CD14-positive monocyte (primary cell): ENCODE measurements around the gene SRPK1. TPM values are rescaled to one million over a fixed set of nuclear protein-coding genes. Genes with fewer than 3 reads are reported as not detected.

Experiments
- DNase-seq, 3 donors: peaks; one replicate each; pipeline ENCODE4 v3.0.0-alpha.2; 2011 to 2022
- H2AFZ ChIP-seq: 2 replicates; pipeline ENCODE4 v1.6.0; 2012; ENCODE audit warnings: mild to moderate bottlenecking, low read depth, low read length, inconsistent platforms; ENCODE audit not compliant: insufficient read depth, poor library complexity, severe bottlenecking
- H3K27ac ChIP-seq, 2 donors: 1 replicate in 1 of 2; 2 replicates in 1 of 2; pipeline ENCODE4 v1.5.1; 2012 to 2013; ENCODE audit warnings: low read length in 2 of 2, control low read depth in 1 of 2, inconsistent platforms in 1 of 2, low read depth in 1 of 2, mild to moderate bottlenecking in 1 of 2
- H3K27me3 ChIP-seq, 2 donors: one replicate each; pipeline versions ENCODE4 v1.6.0 to v1.6.1; 2011 to 2013; ENCODE audit warnings: low read length in 2 of 2; ENCODE audit not compliant: control insufficient read depth in 2 of 2, insufficient read depth in 2 of 2
- H3K36me3 ChIP-seq, 2 donors: replicated peaks in 1 of 2; 1 replicate in 1 of 2; 2 replicates in 1 of 2; pipeline versions ENCODE4 v1.5.1 to v1.6.1; 2012 to 2013; ENCODE audit warnings: low read length in 2 of 2, control low read depth in 1 of 2, inconsistent platforms in 1 of 2, mild to moderate bottlenecking in 1 of 2; ENCODE audit not compliant: insufficient read depth in 2 of 2, control insufficient read depth in 1 of 2
- H3K4me1 ChIP-seq, 2 donors: 1 replicate in 1 of 2; 2 replicates in 1 of 2; pipeline versions ENCODE4 v1.5.1 to v1.6.1; 2012 to 2013; ENCODE audit warnings: low read length in 2 of 2, control low read depth in 1 of 2, inconsistent platforms in 1 of 2, mild to moderate bottlenecking in 1 of 2, moderate library complexity in 1 of 2; ENCODE audit not compliant: insufficient read depth in 2 of 2, control insufficient read depth in 1 of 2
- H3K4me2 ChIP-seq: replicated peaks from 2 replicates; pipeline ENCODE3; 2012; ENCODE audit warnings: low read length, moderate library complexity, mild to moderate bottlenecking; ENCODE audit not compliant: poor library complexity, severe bottlenecking; ENCODE audit errors: extremely low read depth
- H3K4me3 ChIP-seq, 3 experiments: fragments of 200-600 bp in 1 of 3; sonication (generic) in 1 of 3; replicated peaks in 1 of 3; 1 replicate in 2 of 3; 2 replicates in 1 of 3; pipeline ENCODE4 v1.5.1; 2011 to 2013; ENCODE audit warnings: low read length in 3 of 3, mild to moderate bottlenecking in 3 of 3, control low read depth in 2 of 3, low read depth in 2 of 3, inconsistent platforms in 1 of 3, moderate library complexity in 1 of 3
- H3K79me2 ChIP-seq: 2 replicates; pipeline ENCODE4 v1.6.0; 2012; ENCODE audit warnings: mild to moderate bottlenecking, control low read depth, inconsistent platforms, low read length, moderate library complexity; ENCODE audit not compliant: insufficient read depth
- H3K9ac ChIP-seq: 2 replicates; pipeline ENCODE4 v1.6.0; 2017; ENCODE audit warnings: low read length, mild to moderate bottlenecking; ENCODE audit not compliant: insufficient read depth, poor library complexity, severe bottlenecking
- H3K9me3 ChIP-seq, 2 donors: replicated peaks in 1 of 2; 1 replicate in 1 of 2; 2 replicates in 1 of 2; pipeline versions ENCODE4 v1.5.1 to v1.6.1; 2012 to 2013; ENCODE audit warnings: low read length in 2 of 2, control low read depth in 1 of 2; ENCODE audit not compliant: control insufficient read depth in 1 of 2, insufficient read depth in 1 of 2
- H4K20me1 ChIP-seq: 2 replicates; pipeline ENCODE4 v1.6.0; 2012; ENCODE audit warnings: mild to moderate bottlenecking, low read length, control low read depth, moderate library complexity; ENCODE audit not compliant: insufficient read depth
- H3K27ac Mint-ChIP-seq, 7 donors: one replicate each; pipeline ENCODE4 v1.8.0; 2020; ENCODE audit warnings: mild to moderate bottlenecking in 7 of 7, mixed read lengths in 7 of 7, moderate library complexity in 6 of 7, inconsistent platforms in 2 of 7
- H3K27me3 Mint-ChIP-seq, 3 donors: one replicate each; pipeline ENCODE4 v1.8.0; 2021 to 2022; ENCODE audit warnings: low read depth in 3 of 3, mild to moderate bottlenecking in 3 of 3, mixed read lengths in 3 of 3, moderate library complexity in 3 of 3, inconsistent platforms in 1 of 3
- H3K36me3 Mint-ChIP-seq, 2 donors: one replicate each; pipeline ENCODE4 v1.8.0; 2020; ENCODE audit warnings: mixed read lengths in 2 of 2, inconsistent platforms in 1 of 2, mild to moderate bottlenecking in 1 of 2
- H3K4me1 Mint-ChIP-seq: one replicate; pipeline ENCODE4 v1.8.0; 2020; ENCODE audit warnings: mild to moderate bottlenecking, mixed read lengths
- H3K4me3 Mint-ChIP-seq, 2 donors: one replicate each; pipeline ENCODE4 v1.8.0; 2020; ENCODE audit warnings: mild to moderate bottlenecking in 2 of 2, mixed read lengths in 2 of 2, moderate library complexity in 1 of 2
- H3K9me3 Mint-ChIP-seq, 7 donors: one replicate each; pipeline ENCODE4 v1.8.0; 2020 to 2022; ENCODE audit warnings: mixed read lengths in 7 of 7, mild to moderate bottlenecking in 6 of 7, moderate library complexity in 6 of 7, inconsistent platforms in 2 of 7
- WGBS: methylation state at CpG from one replicate; pipeline ENCODE4 v1.1.5; 2013; ENCODE audit warnings: missing lambda C conversion rate; ENCODE audit not compliant: insufficient coverage; 5-methylcytosine and 5-hydroxymethylcytosine counted together
- intact Hi-C, 2 donors: fragments of 100-400 bp; cut with micrococcal nuclease; formaldehyde crosslinking; loops; one replicate each; pipeline versions ENCODE4 v1.15.0 to v1.15.1; 2023
- polyA plus RNA-seq, 3 donors: library from polyadenylated mRNA; depleted of rRNA in 1 of 3; unstranded in 2 of 3; stranded (reverse) in 1 of 3; fragments of 300-500 nt in 2 of 3; fragments of >200 nt in 1 of 3; fragmentation: Illumina TruSeq in 2 of 3; gene quantifications; 1 replicate in 2 of 3; 2 replicates in 1 of 3; pipeline ENCODE4 v1.2.3, GENCODE V29; 2012 to 2021
- TF ChIP-seq, protein P1 (sequence below): fragments of 200-600 bp; IDR thresholded peaks from one replicate; pipeline ENCODE4 v1.8.0; 2022; ENCODE audit warnings: antibody characterized with exemption, mild to moderate bottlenecking

SRPK1 gene
- polyA plus RNA-seq, 3 donors = 7.2 to 24.8 (median 20.5) TPM

DNA sequence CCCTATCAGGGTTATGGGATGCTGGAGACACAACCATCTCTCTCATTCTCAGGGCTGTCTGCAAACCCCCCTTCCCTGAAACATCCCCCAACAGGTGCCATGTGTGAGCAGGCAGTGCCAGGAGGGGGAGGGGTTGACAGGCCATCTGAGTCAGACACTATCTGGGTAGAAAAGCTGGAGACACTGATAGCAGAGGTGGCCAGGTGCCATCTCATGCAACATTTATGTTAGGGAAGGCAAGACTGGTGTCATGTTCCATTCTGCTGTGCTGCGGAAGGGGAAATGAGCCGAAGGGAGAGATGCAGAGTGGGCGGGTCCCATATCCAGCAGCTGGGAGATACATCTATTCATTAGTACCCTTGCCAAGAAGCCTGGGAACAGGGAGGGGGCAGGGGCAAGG, 112.2 kb downstream of the SRPK1 start:
- Histone ChIP-seq H3K4me3 (no peak overlapping the region), H3K79me2 (no peaks in the 10 kb centered on the region), H2AFZ (no peak overlapping the region), H3K4me2 (no peak overlapping the region), H3K9ac (no peak overlapping the region), H4K20me1 (no peaks in the 10 kb centered on the region), H3K36me3 (no peaks in the 10 kb centered on the region), H3K4me1 (peaks cover 4 to 7% of the 10 kb centered on the region in 2 donors), H3K9me3 (no peaks in the 10 kb centered on the region), H3K27me3 (no peaks in the 10 kb centered on the region), H3K27ac (no peak overlapping the region)
- Mint-ChIP-seq H3K4me1 (peaks cover 8% of the 10 kb centered on the region), H3K27ac (no peak overlapping the region), H3K9me3 (peaks cover 0 to 4% (median 0%) of the 10 kb centered on the region in 7 donors), H3K4me3 (no peak overlapping the region), H3K27me3 (peaks cover 12 to 15% (median 12%) of the 10 kb centered on the region in 3 donors), H3K36me3 (no peaks in the 10 kb centered on the region)
- TF ChIP-seq, protein P1, sequence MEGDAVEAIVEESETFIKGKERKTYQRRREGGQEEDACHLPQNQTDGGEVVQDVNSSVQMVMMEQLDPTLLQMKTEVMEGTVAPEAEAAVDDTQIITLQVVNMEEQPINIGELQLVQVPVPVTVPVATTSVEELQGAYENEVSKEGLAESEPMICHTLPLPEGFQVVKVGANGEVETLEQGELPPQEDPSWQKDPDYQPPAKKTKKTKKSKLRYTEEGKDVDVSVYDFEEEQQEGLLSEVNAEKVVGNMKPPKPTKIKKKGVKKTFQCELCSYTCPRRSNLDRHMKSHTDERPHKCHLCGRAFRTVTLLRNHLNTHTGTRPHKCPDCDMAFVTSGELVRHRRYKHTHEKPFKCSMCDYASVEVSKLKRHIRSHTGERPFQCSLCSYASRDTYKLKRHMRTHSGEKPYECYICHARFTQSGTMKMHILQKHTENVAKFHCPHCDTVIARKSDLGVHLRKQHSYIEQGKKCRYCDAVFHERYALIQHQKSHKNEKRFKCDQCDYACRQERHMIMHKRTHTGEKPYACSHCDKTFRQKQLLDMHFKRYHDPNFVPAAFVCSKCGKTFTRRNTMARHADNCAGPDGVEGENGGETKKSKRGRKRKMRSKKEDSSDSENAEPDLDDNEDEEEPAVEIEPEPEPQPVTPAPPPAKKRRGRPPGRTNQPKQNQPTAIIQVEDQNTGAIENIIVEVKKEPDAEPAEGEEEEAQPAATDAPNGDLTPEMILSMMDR = no peak
- WGBS = no CpG with 5 or more reads among the region's 3 CpGs
- intact Hi-C loops = no loop called here
- no peak for DNase-seq

DNA sequence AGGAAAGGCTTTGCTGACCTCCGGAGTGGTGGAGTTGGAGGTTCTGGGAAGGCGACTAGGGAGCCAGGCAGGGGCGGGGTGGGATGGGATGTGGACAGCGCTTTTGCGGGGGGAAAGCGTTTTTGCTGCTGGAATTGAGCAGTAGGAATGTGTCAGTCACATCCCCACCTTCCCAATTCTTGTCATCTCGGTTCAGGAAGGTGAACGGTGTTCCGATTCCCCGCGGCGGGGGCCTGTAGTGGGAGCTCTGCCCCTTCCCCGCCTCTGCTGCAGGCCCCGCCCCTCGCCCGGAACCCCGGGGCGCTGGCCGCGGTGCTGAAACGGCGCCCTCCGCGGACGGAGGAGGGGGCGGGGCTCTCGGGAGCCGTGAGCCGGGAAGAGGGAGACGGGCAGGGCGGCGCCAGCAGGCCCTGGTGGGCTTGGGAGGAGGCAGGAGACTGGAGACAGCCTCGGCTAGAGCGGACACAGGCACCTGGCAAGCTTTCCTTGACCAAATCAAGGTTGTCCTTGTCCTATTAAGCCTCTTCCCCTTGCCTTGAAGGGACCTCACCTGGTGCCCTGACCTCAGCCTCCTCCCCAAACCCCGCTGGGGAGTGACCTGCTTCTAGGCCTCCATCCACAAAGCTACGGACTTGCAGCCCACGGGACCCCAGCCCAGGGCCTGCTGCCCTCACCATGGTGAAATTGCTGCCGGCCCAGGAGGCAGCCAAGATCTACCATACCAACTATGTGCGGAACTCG, 115.7 kb downstream of the SRPK1 start, which contains the start of gene LHFPL5:
Gene LHFPL5 (plus strand): TSS at position 357 of the 741 bp plus-strand sequence. CDS start 319 bp downstream, at position 676.
- H3K27me3 ChIP-seq = no peaks in the 10 kb centered on the region
- no peaks in the 10 kb centered on the region for H3K9me3 ChIP-seq
- no peak within 1 kb of the TSS for H2AFZ ChIP-seq
- Mint-ChIP-seq H3K27ac (peak within 1 kb of the TSS in 1 of 7 donors; percentile 28), H3K4me1 (peaks cover 4% of the 10 kb centered on the region), H3K4me3 (peak within 1 kb of the TSS in 1 of 2 donors; percentile 35), H3K9me3 (peaks cover 0 to 2% (median 0%) of the 10 kb centered on the region in 7 donors), H3K27me3 (peaks cover 15 to 18% (median 18%) of the 10 kb centered on the region in 3 donors), H3K36me3 (no peaks in the 10 kb centered on the region)
- TF ChIP-seq, protein P1 = no peak
- H3K36me3 ChIP-seq = no peaks in the 10 kb centered on the region
- H3K79me2 ChIP-seq = no peaks in the 10 kb centered on the region
- no peak within 1 kb of the TSS for H3K9ac ChIP-seq
- H3K4me1 ChIP-seq = peaks cover 3 to 4% of the 10 kb centered on the region in 2 donors
- WGBS = 14% methylated on average over 33 of the region's 40 CpGs
- peak in 1 of 3 donors; percentile 5 for DNase-seq
- H3K27ac ChIP-seq = no peak within 1 kb of the TSS
- intact Hi-C loops = no loop called here
- peak within 1 kb of the TSS; percentile 26 for H3K4me2 ChIP-seq
- H3K4me3 ChIP-seq = no peak within 1 kb of the TSS
- H4K20me1 ChIP-seq = no peaks in the 10 kb centered on the region
